OCI-LY1 (cell line): Measurements from ENCODE around the gene UTRN.

Experiments used
- CTCF ChIP-seq: fragments of 200-600 bp; sonication (generic), shearing (Covaris generic); IDR thresholded peaks from 2 replicates; pipeline ENCODE4 v1.5.1; 2017; ENCODE audit warnings: mild to moderate bottlenecking, antibody characterized with exemption, low read length, moderate library complexity, mixed read lengths
- EZH2 ChIP-seq: fragments of 200-600 bp; sonication (generic), shearing (Covaris generic); IDR thresholded peaks from 2 replicates; pipeline ENCODE4 v1.8.0; 2017; ENCODE audit warnings: borderline replicate concordance, mixed run types, mild to moderate bottlenecking, antibody characterized with exemption, low read length, moderate library complexity, mixed read lengths

- no peak for TF ChIP-seq CTCF
- TF ChIP-seq EZH2 = no peak
Observed at GRCh38 chr6:144262470-144263369, 22.4 kb upstream of the UTRN start.
